ENCODE data around the gene BACE1. TPM values are rescaled to one million over a fixed set of nuclear protein-coding genes. Genes with fewer than 3 reads are reported as not detected.

Gene BACE1
- total RNA-seq, 1 donor from 2014 or later: 32.6 TPM

GRCh38 chr11:117345039-117345438, 29.0 kb upstream of the BACE1 start:
- peaks cover 3% of the 10 kb centered on the region for H3K79me2 ChIP-seq (ENCODE audit: insufficient read depth, low read length)
- H3K4me2 ChIP-seq (ENCODE audit: low read length): no peak overlapping the region
- no peaks in the 10 kb centered on the region for H3K9me3 Mint-ChIP-seq (ENCODE audit: unreplicated experiment)
- H3K27ac ChIP-seq (ENCODE audit: low read depth, low read length): no peak overlapping the region
- peaks cover 19% of the 10 kb centered on the region for H4K20me1 ChIP-seq (ENCODE audit: insufficient read depth, low read length)
- no peaks in the 10 kb centered on the region for H3K27me3 Mint-ChIP-seq (ENCODE audit: low read depth, unreplicated experiment)
- TF ChIP-seq EZH2 (IDR thresholded peaks at IDR 0.05; ENCODE audit: insufficient read depth, low read length) (no peak), CTCF (IDR thresholded peaks at IDR 0.05; ENCODE audit: insufficient read depth, low read depth, low read length) (no peak)
- DNase-seq (ENCODE audit: low read depth) (peak; percentile 14), FAIRE-seq (no peak)
- H3K27me3 ChIP-seq (ENCODE audit: insufficient read depth, low read length): no peaks in the 10 kb centered on the region
- H3K4me1 ChIP-seq (ENCODE audit: insufficient read depth, low read length): no peaks in the 10 kb centered on the region
- H3K27ac Mint-ChIP-seq (ENCODE audit: unreplicated experiment): no peak overlapping the region
- no peak overlapping the region for H3K9ac ChIP-seq (ENCODE audit: low read length)
- no peaks in the 10 kb centered on the region for H3K9me3 ChIP-seq (ENCODE audit: insufficient read depth, low read depth, low read length)
- H3K4me1 Mint-ChIP-seq (ENCODE audit: low read depth, unreplicated experiment): peaks cover 6% of the 10 kb centered on the region
- H3K4me3 Mint-ChIP-seq (ENCODE audit: unreplicated experiment): no peak overlapping the region
- H3K36me3 Mint-ChIP-seq (ENCODE audit: low read depth, unreplicated experiment): peaks cover 27% of the 10 kb centered on the region
- peaks cover 9% of the 10 kb centered on the region for H3K36me3 ChIP-seq (ENCODE audit: insufficient read depth, low read length)
- H2AFZ ChIP-seq (ENCODE audit: low read depth, low read length): no peak overlapping the region
- H3K4me3 ChIP-seq (ENCODE audit: insufficient read depth, low read depth, low read length): no peak overlapping the region

- H3K4me2 ChIP-seq (ENCODE audit: low read length): no peak overlapping the region
- no peaks in the 10 kb centered on the region for H3K9me3 ChIP-seq (ENCODE audit: insufficient read depth, low read depth, low read length)
- no peak overlapping the region for H3K9ac ChIP-seq (ENCODE audit: low read length)
- TF ChIP-seq CTCF (IDR thresholded peaks at IDR 0.05; ENCODE audit: insufficient read depth, low read depth, low read length) (no peak), EZH2 (IDR thresholded peaks at IDR 0.05; ENCODE audit: insufficient read depth, low read length) (no peak)
- no peaks in the 10 kb centered on the region for H3K4me1 Mint-ChIP-seq (ENCODE audit: low read depth, unreplicated experiment)
- FAIRE-seq (no peak), DNase-seq (ENCODE audit: low read depth) (no peak)
- peaks cover 29% of the 10 kb centered on the region for H4K20me1 ChIP-seq (ENCODE audit: insufficient read depth, low read length)
- H3K4me1 ChIP-seq (ENCODE audit: insufficient read depth, low read length): no peaks in the 10 kb centered on the region
- H3K27me3 Mint-ChIP-seq (ENCODE audit: low read depth, unreplicated experiment): no peaks in the 10 kb centered on the region
- no peak overlapping the region for H3K27ac Mint-ChIP-seq (ENCODE audit: unreplicated experiment)
- no peaks in the 10 kb centered on the region for H3K27me3 ChIP-seq (ENCODE audit: insufficient read depth, low read length)
- peaks cover 35% of the 10 kb centered on the region for H3K36me3 ChIP-seq (ENCODE audit: insufficient read depth, low read length)
- no peak overlapping the region for H2AFZ ChIP-seq (ENCODE audit: low read depth, low read length)
- peaks cover 18% of the 10 kb centered on the region for H3K79me2 ChIP-seq (ENCODE audit: insufficient read depth, low read length)
- no peak overlapping the region for H3K4me3 Mint-ChIP-seq (ENCODE audit: unreplicated experiment)
- H3K36me3 Mint-ChIP-seq (ENCODE audit: low read depth, unreplicated experiment): peaks cover 36% of the 10 kb centered on the region
- no peak overlapping the region for H3K4me3 ChIP-seq (ENCODE audit: insufficient read depth, low read depth, low read length)
- H3K27ac ChIP-seq (ENCODE audit: low read depth, low read length): no peak overlapping the region
- peaks cover 2% of the 10 kb centered on the region for H3K9me3 Mint-ChIP-seq (ENCODE audit: unreplicated experiment)
Measured at GRCh38 chr11:117337076-117337475, 21.0 kb upstream of the BACE1 start.

GRCh38 chr11:117335399-117335798, 19.3 kb upstream of the BACE1 start:
- no peak for FAIRE-seq
- peaks cover 28% of the 10 kb centered on the region for H3K36me3 Mint-ChIP-seq (ENCODE audit: low read depth, unreplicated experiment)
- H3K4me1 ChIP-seq (ENCODE audit: insufficient read depth, low read length): no peaks in the 10 kb centered on the region
- H3K9me3 ChIP-seq (ENCODE audit: insufficient read depth, low read depth, low read length): no peaks in the 10 kb centered on the region
- peaks cover 27% of the 10 kb centered on the region for H4K20me1 ChIP-seq (ENCODE audit: insufficient read depth, low read length)
- H3K79me2 ChIP-seq (ENCODE audit: insufficient read depth, low read length): peaks cover 31% of the 10 kb centered on the region
- no peak overlapping the region for H3K4me3 ChIP-seq (ENCODE audit: insufficient read depth, low read depth, low read length)
- no peak for DNase-seq (ENCODE audit: low read depth)
- H3K27ac ChIP-seq (ENCODE audit: low read depth, low read length): no peak overlapping the region
- no peak overlapping the region for H3K9ac ChIP-seq (ENCODE audit: low read length)
- no peak overlapping the region for H3K4me3 Mint-ChIP-seq (ENCODE audit: unreplicated experiment)
- TF ChIP-seq CTCF (IDR thresholded peaks at IDR 0.05; ENCODE audit: insufficient read depth, low read depth, low read length): no peak
- TF ChIP-seq EZH2 (IDR thresholded peaks at IDR 0.05; ENCODE audit: insufficient read depth, low read length): no peak
- H3K9me3 Mint-ChIP-seq (ENCODE audit: unreplicated experiment): peaks cover 2% of the 10 kb centered on the region
- H3K27ac Mint-ChIP-seq (ENCODE audit: unreplicated experiment): no peak overlapping the region
- no peak overlapping the region for H2AFZ ChIP-seq (ENCODE audit: low read depth, low read length)
- H3K27me3 ChIP-seq (ENCODE audit: insufficient read depth, low read length): no peaks in the 10 kb centered on the region
- peaks cover 2% of the 10 kb centered on the region for H3K4me1 Mint-ChIP-seq (ENCODE audit: low read depth, unreplicated experiment)
- H3K36me3 ChIP-seq (ENCODE audit: insufficient read depth, low read length): peaks cover 28% of the 10 kb centered on the region
- no peaks in the 10 kb centered on the region for H3K27me3 Mint-ChIP-seq (ENCODE audit: low read depth, unreplicated experiment)
- H3K4me2 ChIP-seq (ENCODE audit: low read length): no peak overlapping the region

Measured in astrocyte (in vitro differentiated cells and primary cell).